Natural killer cell treated with Interleukin-12 subunit alpha and Interleukin-12 subunit beta and Interleukin-15 and Interleukin-18, amount 100 ng/mL, for 72 hours (primary cell): Measurements from ENCODE around the gene PDE4D. TPM values are rescaled to one million over a fixed set of nuclear protein-coding genes. Genes with fewer than 3 reads are reported as not detected.
"Not testable (repeated sequence)": the region's sequence is repeated elsewhere in the genome, so short reads cannot be mapped to it uniquely, and the experiment has no call there.

Experiments used
- ATAC-seq, 2 donors: fragments of 150-1000 bp; cut with Tn5 transposase in 1 of 2; sonication (Bioruptor Pico), chemical (Tn5 transposase) in 1 of 2; 2 replicates each; pipeline ENCODE4 v1.10.0; 2021
- DNase-seq: peaks from one replicate; pipeline ENCODE4 v3.0.0; 2022; ENCODE audit warnings: low spot score
- H3K27ac Mint-ChIP-seq, 2 donors: 1 replicate in 1 of 2; 2 replicates in 1 of 2; pipeline ENCODE4 v1.8.0; 2022; ENCODE audit warnings: mixed read lengths in 2 of 2, mild to moderate bottlenecking in 1 of 2, moderate library complexity in 1 of 2
- H3K27me3 Mint-ChIP-seq, 2 donors: 1 replicate in 1 of 2; 2 replicates in 1 of 2; pipeline ENCODE4 v1.8.0; 2022; ENCODE audit warnings: mixed read lengths in 2 of 2
- H3K36me3 Mint-ChIP-seq: one replicate; pipeline ENCODE4 v1.8.0; 2022; ENCODE audit warnings: mixed read lengths
- H3K4me1 Mint-ChIP-seq, 2 donors: 1 replicate in 1 of 2; 2 replicates in 1 of 2; pipeline ENCODE4 v1.8.0; 2022; ENCODE audit warnings: low read depth in 2 of 2, mixed read lengths in 2 of 2, mild to moderate bottlenecking in 1 of 2
- H3K4me3 Mint-ChIP-seq: one replicate; pipeline ENCODE4 v1.8.0; 2022; ENCODE audit warnings: mixed read lengths
- H3K9me3 Mint-ChIP-seq: 2 replicates; pipeline ENCODE4 v1.8.0; 2022; ENCODE audit warnings: mixed read lengths
- total RNA-seq, 2 donors: library from RNA; stranded (reverse); gene quantifications; one replicate each; pipeline ENCODE4 v1.2.3, GENCODE V29; 2022

The PDE4D gene
- total RNA-seq, 2 donors from 2014 or later: 55.0 to 80.5 TPM

- ATAC-seq (no peak), DNase-seq (no peak)
- H3K36me3 Mint-ChIP-seq: peaks cover 29% of the 10 kb centered on the region
- peak overlapping the region; percentile 30 for H3K4me3 Mint-ChIP-seq
- H3K27me3 Mint-ChIP-seq: no peaks in the 10 kb centered on the region
- H3K4me1 Mint-ChIP-seq: peaks cover 59 to 60% of the 10 kb centered on the region in 2 donors
- peaks cover 5% of the 10 kb centered on the region for H3K9me3 Mint-ChIP-seq
- H3K27ac Mint-ChIP-seq: peak overlapping the region; percentile 45 to 49
Observed at GRCh38 chr5:59008816-59009473, 884.6 kb downstream of the PDE4D start.

- no peak for DNase-seq
- H3K36me3 Mint-ChIP-seq: peaks cover 16% of the 10 kb centered on the region
- H3K4me1 Mint-ChIP-seq: peaks cover 56% of the 10 kb centered on the region in 2 donors
- H3K4me3 Mint-ChIP-seq: no peak overlapping the region
- ATAC-seq: no peak
- H3K27me3 Mint-ChIP-seq: no peaks in the 10 kb centered on the region
- H3K27ac Mint-ChIP-seq: peak overlapping the region in 1 of 2 donors; percentile 45
- peaks cover 2% of the 10 kb centered on the region for H3K9me3 Mint-ChIP-seq
Observed at GRCh38 chr5:59007460-59008063, 886.0 kb downstream of the PDE4D start.

GRCh38 chr5:59005934-59006701, 887.4 kb downstream of the PDE4D start:
- no peaks in the 10 kb centered on the region for H3K9me3 Mint-ChIP-seq
- peaks cover 57 to 58% of the 10 kb centered on the region in 2 donors for H3K4me1 Mint-ChIP-seq
- DNase-seq (no peak), ATAC-seq (no peak)
- H3K4me3 Mint-ChIP-seq: no peak overlapping the region
- H3K27me3 Mint-ChIP-seq: no peaks in the 10 kb centered on the region
- no peak overlapping the region for H3K27ac Mint-ChIP-seq
- peaks cover 2% of the 10 kb centered on the region for H3K36me3 Mint-ChIP-seq

- H3K36me3 Mint-ChIP-seq: no peaks in the 10 kb centered on the region
- ATAC-seq (no peak), DNase-seq (no peak)
- H3K4me3 Mint-ChIP-seq: no peak overlapping the region
- H3K9me3 Mint-ChIP-seq: no peaks in the 10 kb centered on the region
- H3K27ac Mint-ChIP-seq: peak overlapping the region in 1 of 2 donors; percentile 2
- H3K27me3 Mint-ChIP-seq: no peaks in the 10 kb centered on the region
- peaks cover 55 to 59% of the 10 kb centered on the region in 2 donors for H3K4me1 Mint-ChIP-seq
Observed at GRCh38 chr5:59003641-59004040, 889.9 kb downstream of the PDE4D start.

GRCh38 chr5:59003124-59003523, 890.4 kb downstream of the PDE4D start:
- ATAC-seq (no peak), DNase-seq (no peak)
- no peaks in the 10 kb centered on the region for H3K27me3 Mint-ChIP-seq
- no peaks in the 10 kb centered on the region for H3K36me3 Mint-ChIP-seq
- peak overlapping the region in 1 of 2 donors; percentile 2 for H3K27ac Mint-ChIP-seq
- H3K9me3 Mint-ChIP-seq: no peaks in the 10 kb centered on the region
- no peak overlapping the region for H3K4me3 Mint-ChIP-seq
- peaks cover 53 to 55% of the 10 kb centered on the region in 2 donors for H3K4me1 Mint-ChIP-seq

- peak in 1 of 2 donors; percentile 36 for ATAC-seq
- no peak for DNase-seq
- H3K27me3 Mint-ChIP-seq: no peaks in the 10 kb centered on the region
- H3K36me3 Mint-ChIP-seq: no peaks in the 10 kb centered on the region
- H3K27ac Mint-ChIP-seq: peak overlapping the region in 1 of 2 donors; percentile 7
- H3K4me1 Mint-ChIP-seq: peaks cover 49 to 53% of the 10 kb centered on the region in 2 donors
- H3K4me3 Mint-ChIP-seq: no peak overlapping the region
- H3K9me3 Mint-ChIP-seq: no peaks in the 10 kb centered on the region
Observed at GRCh38 chr5:59002162-59002825, 891.2 kb downstream of the PDE4D start.

- no peaks in the 10 kb centered on the region for H3K36me3 Mint-ChIP-seq
Observed at GRCh38 chr5:59001716-59002115, 891.8 kb downstream of the PDE4D start.

GRCh38 chr5:59001154-59001553, 892.4 kb downstream of the PDE4D start:
- no peak overlapping the region for H3K4me3 Mint-ChIP-seq
- H3K4me1 Mint-ChIP-seq: peaks cover 46 to 49% of the 10 kb centered on the region in 2 donors

More at GRCh38 chr5:59001716-59002115, 891.8 kb downstream of the PDE4D start:
- H3K4me3 Mint-ChIP-seq: no peak overlapping the region
- peaks cover 49 to 52% of the 10 kb centered on the region in 2 donors for H3K4me1 Mint-ChIP-seq
- H3K9me3 Mint-ChIP-seq: no peaks in the 10 kb centered on the region
- no peaks in the 10 kb centered on the region for H3K27me3 Mint-ChIP-seq
- DNase-seq (no peak), ATAC-seq (no peak)
- H3K27ac Mint-ChIP-seq: peak overlapping the region; percentile 7 to 19

GRCh38 chr5:59000211-59000610, 893.3 kb downstream of the PDE4D start:
- H3K9me3 Mint-ChIP-seq: no peaks in the 10 kb centered on the region
- DNase-seq (no peak), ATAC-seq (no peak)
- no peak overlapping the region for H3K27ac Mint-ChIP-seq
- no peaks in the 10 kb centered on the region for H3K27me3 Mint-ChIP-seq
- no peaks in the 10 kb centered on the region for H3K36me3 Mint-ChIP-seq
- peaks cover 43 to 49% of the 10 kb centered on the region in 2 donors for H3K4me1 Mint-ChIP-seq
- no peak overlapping the region for H3K4me3 Mint-ChIP-seq

More at GRCh38 chr5:59001154-59001553, 892.4 kb downstream of the PDE4D start:
- peak overlapping the region; percentile 7 to 19 for H3K27ac Mint-ChIP-seq
- no peak for DNase-seq
- no peaks in the 10 kb centered on the region for H3K36me3 Mint-ChIP-seq
- ATAC-seq: no peak
- H3K9me3 Mint-ChIP-seq: no peaks in the 10 kb centered on the region
- no peaks in the 10 kb centered on the region for H3K27me3 Mint-ChIP-seq

GRCh38 chr5:58999804-59000203, 893.7 kb downstream of the PDE4D start:
- DNase-seq (no peak), ATAC-seq (no peak)
- Mint-ChIP-seq H3K27me3 (no peaks in the 10 kb centered on the region), H3K9me3 (no peaks in the 10 kb centered on the region), H3K4me3 (no peak overlapping the region), H3K36me3 (no peaks in the 10 kb centered on the region), H3K27ac (no peak overlapping the region), H3K4me1 (peaks cover 39 to 45% of the 10 kb centered on the region in 2 donors)

- peaks cover 40% of the 10 kb centered on the region in 2 donors for H3K4me1 Mint-ChIP-seq
- no peaks in the 10 kb centered on the region for H3K9me3 Mint-ChIP-seq
- no peaks in the 10 kb centered on the region for H3K27me3 Mint-ChIP-seq
- H3K4me3 Mint-ChIP-seq: no peak overlapping the region
- DNase-seq: no peak
- ATAC-seq: no peak
- H3K36me3 Mint-ChIP-seq: no peaks in the 10 kb centered on the region
- no peak overlapping the region for H3K27ac Mint-ChIP-seq
Observed at GRCh38 chr5:58998544-58998943, 895.0 kb downstream of the PDE4D start.

GRCh38 chr5:58995779-58996178, 897.7 kb downstream of the PDE4D start:
- Mint-ChIP-seq H3K4me1 (peaks cover 18 to 25% of the 10 kb centered on the region in 2 donors), H3K27ac (peak overlapping the region; percentile 20 to 24)
- not testable (repeated sequence) for DNase-seq, H3K4me3 Mint-ChIP-seq, H3K9me3 Mint-ChIP-seq, H3K27me3 Mint-ChIP-seq, H3K36me3 Mint-ChIP-seq, ATAC-seq

GRCh38 chr5:58993461-58993860, 900.1 kb downstream of the PDE4D start:
- peaks cover 8 to 15% of the 10 kb centered on the region in 2 donors for H3K4me1 Mint-ChIP-seq
- ATAC-seq (no peak), DNase-seq (no peak)
- no peak overlapping the region for H3K4me3 Mint-ChIP-seq
- no peaks in the 10 kb centered on the region for H3K27me3 Mint-ChIP-seq
- H3K36me3 Mint-ChIP-seq: no peaks in the 10 kb centered on the region
- no peaks in the 10 kb centered on the region for H3K9me3 Mint-ChIP-seq
- H3K27ac Mint-ChIP-seq: no peak overlapping the region
